ENCODE results near the gene MAPK6.

GRCh38 chr15:52101542-52102323 is 82.7 kb downstream of the MAPK6 start:
- TF ChIP-seq CTCF (IDR thresholded peaks at IDR 0.05) (no peak), SMAD3 (CRISPR knock-in tag; IDR thresholded peaks at IDR 0.05; ENCODE audit: borderline replicate concordance) (no peak), SP1 (CRISPR knock-in tag; conservative IDR thresholded peaks at IDR 0.05) (no peak), ZNF121 (CRISPR knock-in tag; IDR thresholded peaks at IDR 0.05) (no peak), NFE2L1 (CRISPR knock-in tag; IDR thresholded peaks at IDR 0.05) (no peak), ERG (CRISPR knock-in tag; IDR thresholded peaks at IDR 0.05) (no peak), TP53 (CRISPR knock-in tag; IDR thresholded peaks at IDR 0.05) (no peak), MLX (CRISPR knock-in tag; IDR thresholded peaks at IDR 0.05) (no peak)

Measured in WTC11 (cell line).